ENCODE data around the gene SAMD5.

The SAMD5 gene

DNA sequence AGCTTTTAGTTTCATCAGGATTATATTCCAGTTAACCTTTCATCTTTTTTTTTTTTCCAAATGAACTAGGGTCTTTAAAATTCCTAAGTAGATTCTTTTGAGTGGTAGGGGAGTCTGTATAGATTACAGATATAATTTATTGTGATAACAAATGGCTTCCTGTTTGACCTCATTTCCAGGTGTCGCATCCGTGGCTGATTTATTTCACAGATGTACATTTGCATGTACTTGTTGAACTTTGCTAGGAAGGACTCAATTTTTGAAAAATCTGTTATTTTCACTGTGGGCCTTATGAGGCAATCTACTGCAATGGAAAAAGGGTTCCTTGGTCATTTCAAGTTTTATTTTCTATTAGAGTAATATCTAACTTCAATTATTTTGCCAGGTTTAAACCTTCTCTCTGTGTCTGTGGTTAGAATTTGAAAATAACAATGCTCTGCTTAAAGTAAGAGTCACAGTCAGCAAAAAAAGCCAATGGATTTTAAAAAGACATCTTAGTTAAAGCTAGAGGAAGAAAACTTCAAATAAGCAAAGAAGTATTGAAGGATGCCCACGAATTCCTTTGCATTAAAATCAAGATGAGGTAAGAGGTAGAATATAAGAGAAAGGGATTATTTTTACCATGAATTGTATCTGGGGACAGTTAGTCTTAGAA, 57.9 kb downstream of the SAMD5 start:
- no peak for DNase-seq (ENCODE audit: low read depth in 2 of 2)

DNA sequence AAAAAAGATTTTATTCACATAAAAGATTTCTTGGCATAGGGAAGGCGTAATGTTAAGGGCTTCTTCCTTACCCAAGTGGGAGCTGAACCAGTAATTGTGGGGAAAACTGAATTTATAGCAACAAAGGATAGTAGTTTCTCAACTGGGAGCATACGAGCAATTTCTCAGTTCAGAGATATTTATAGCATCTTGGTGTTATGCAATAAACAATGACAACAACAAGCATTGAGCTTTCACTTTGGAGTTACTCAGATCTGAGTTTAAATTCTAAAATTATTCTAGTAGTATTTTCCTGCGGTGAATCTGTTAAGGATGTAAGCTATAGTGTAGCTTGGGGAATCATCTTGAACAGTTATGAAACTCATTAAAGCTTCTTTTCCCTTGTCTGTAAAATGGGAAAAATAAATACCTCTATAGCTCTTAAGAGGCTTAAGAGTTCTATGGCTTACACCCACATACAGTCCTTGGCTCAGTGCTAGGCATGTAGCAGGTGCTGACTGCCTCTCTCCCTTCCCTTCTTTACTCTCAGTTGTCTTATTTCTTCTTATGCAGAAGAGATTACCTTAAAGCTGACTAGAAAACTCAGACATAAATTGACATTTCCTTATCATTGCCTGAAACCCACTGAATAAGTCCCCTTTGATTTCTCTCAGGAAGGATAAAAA, 58.8 kb downstream of the SAMD5 start:
- DNase-seq (ENCODE audit: low read depth in 2 of 2): no peak

DNA sequence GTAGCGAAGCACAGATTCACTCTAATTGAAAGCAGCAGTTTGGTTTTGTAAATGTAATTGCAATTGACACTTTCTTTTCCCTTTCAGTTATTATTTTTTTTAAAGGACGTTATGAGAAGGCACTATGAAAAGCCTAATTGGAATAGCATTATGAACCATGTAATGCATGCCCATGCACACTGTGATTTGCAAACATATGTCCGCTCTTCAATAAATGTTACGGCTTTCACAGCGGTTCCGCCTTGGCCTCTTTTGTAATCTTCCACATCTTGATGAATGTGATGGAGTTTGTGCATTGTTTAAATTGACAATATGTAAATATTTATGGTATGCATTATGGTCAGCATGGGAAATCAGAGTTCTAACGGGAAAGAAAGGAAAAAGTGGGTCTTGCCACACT, 61.3 kb downstream of the SAMD5 start:
- DNase-seq (ENCODE audit: low read depth in 2 of 2): no peak

DNA sequence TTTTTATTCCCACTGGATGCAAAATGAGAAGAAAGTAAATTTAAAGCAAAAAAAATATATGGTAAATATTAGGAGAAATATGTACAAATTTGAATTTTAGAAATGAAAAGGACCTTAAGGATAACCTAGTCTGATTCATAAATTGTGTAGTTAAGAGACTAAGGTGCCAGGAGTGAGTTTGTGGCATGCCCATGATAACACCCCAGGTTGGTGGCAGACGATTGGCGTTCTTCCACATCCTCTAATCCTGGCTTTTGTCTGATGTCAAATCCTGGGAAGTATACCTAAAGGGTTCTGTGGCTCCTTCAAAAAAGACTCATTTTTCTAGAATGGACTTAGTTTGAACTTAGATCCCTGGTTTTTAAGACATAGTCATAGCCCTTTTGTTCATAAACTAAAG, 62.2 kb downstream of the SAMD5 start:
- DNase-seq (ENCODE audit: low read depth in 2 of 2): no peak

DNA sequence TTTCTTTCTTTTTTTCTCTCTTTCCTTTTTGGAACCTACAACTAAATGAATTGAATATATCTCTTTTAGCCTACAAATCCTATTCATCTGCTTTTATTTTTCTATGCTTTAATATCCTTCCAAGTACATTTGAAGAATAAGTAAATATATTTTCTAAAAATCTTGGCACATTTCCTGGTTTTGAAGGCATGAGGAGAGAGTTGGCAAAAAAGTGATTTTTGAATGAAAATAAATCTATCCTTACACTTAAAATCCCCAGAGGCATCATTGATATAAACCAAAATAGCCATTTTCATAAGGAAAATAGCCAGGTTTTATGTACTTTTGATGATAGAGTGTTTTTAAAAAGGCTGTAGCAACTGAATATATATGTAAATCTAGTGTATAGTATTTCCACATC, 69.0 kb downstream of the SAMD5 start:
- DNase-seq (ENCODE audit: low read depth in 2 of 2): no peak

DNA sequence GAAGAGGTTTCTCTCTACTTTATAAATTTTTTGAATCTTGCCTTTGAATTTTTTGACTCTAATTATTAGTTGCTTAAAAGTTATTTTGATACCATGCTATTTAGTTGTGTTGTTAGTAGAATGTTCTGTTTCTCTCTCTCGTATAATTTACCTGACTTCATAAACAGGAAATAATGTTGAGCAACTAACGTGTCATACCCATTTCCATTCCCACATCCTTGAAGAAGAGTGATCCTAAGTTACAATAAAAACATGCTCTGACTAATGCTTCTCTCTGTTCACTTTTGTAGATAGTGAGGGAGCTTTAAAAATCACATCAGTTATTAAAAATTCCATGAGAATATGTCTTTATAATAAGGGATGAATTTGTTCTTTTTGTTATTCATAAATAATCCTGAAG, 69.7 kb downstream of the SAMD5 start:
- no peak for DNase-seq (ENCODE audit: low read depth in 2 of 2)

DNA sequence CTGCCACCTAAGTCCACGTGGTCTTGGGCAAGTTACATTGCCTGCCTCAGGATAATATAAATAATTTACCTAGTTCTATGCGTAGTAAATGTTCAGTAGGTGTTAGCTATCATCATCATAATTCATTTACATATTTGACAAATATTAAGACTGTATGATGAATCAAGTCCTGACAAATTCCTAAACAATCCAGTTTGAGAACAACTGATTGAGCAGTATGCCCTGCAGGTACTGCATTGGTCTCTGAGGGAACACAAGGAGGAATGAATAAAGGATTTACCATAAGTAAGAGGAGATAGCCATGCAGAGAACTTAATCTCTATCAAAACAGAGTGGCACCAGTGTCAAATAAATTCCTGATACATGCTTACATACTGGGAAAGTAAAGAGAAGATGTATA, 70.4 kb downstream of the SAMD5 start:
- DNase-seq (ENCODE audit: low read depth in 2 of 2): no peak

DNA sequence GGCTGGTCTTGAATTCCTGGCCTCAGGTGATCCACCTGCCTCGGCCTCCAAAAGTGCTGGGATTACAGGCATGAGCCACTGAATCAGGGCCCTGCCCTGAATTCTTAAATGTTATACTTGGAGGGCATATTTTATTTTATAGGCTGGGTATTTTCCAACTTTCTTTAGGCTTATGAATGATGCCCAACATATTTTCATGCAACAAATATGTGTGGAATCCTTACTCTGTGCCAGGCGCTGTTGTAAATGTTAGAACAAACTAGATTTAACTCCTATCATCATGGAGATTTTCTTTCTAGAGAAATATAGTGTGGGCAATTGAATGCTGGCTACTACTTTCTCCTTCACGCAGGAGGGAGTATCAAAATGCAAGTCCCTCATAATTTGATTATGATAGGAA, 71.2 kb downstream of the SAMD5 start:
- DNase-seq (ENCODE audit: low read depth in 2 of 2): no peak

DNA sequence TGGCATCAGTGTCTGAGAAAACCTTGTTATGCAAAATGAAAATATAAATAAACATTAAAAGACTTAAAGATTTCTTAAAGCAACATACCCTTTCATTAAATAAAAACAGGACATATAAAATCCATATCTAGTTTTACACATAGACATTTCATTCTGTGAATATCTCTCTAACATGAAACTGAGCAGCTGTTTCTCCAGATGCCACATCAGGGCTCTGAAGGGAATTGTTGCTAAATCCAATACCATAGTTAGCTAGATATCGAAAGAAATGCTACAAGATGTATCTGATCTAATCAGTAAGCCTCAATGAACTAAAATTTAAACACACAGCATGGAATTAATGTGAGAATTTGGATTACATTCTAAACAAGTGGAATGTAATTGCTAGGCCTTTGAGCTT, 74.5 kb downstream of the SAMD5 start:
- DNase-seq (ENCODE audit: low read depth in 2 of 2): no peak

DNA sequence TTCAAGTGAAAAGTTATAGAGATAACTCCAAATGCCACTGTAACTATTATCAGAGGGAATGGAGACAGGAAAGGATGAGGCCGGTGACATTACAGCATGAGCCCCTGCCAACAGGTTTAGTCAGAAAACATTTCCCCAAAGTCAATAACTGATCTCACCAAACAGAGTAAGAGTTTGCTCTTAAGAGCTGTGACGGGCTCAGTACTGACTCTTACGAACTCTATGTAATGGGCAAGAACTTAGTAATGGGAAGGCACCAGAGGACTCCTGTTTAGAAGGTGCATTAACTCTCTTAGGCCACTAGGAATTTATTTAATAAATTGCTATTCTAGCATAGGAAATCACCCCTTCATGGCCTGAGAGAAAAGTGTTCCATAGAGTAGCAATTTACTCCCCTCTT, 76.8 kb downstream of the SAMD5 start:
- DNase-seq (ENCODE audit: low read depth in 2 of 2): no peak

DNA sequence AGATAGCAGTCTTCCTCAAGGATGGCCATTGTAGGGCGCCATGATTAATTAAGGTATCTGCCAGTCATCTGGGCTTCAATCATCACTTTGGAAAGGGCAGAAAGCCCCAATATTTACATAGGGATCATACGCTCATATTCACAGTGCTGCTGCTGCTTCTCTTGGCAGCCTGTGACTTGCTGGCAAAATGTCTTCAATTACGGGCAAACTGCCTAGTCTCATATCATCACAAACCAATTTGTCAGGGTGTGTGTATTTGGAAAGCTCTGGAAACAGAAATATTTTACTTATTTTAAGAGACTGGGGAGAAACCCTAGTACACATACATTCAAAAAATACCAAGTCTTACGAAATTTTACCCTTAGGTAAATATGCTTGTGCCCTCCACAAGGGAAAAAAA, 77.6 kb downstream of the SAMD5 start:
- no peak for DNase-seq (ENCODE audit: low read depth in 2 of 2)

DNA sequence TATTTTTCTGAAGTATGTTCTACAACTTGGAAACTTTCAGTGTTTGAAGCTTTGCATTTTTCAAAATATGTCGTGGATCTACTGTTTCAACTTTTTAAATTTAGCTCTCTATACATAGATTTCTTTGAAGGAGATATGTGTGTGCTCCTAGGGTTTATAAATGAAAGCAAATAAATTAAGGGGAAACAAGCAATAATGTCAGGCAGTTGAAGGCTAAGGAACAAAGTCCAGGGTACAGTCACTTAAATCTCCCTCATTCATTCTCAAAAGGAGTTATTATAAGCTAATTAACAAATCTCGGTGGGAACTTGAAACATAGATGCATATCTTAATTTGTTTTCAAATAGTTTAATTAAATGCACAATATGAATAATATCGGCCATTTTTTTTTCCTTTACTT, 79.4 kb downstream of the SAMD5 start:
- no peak for DNase-seq (ENCODE audit: low read depth in 2 of 2)

DNA sequence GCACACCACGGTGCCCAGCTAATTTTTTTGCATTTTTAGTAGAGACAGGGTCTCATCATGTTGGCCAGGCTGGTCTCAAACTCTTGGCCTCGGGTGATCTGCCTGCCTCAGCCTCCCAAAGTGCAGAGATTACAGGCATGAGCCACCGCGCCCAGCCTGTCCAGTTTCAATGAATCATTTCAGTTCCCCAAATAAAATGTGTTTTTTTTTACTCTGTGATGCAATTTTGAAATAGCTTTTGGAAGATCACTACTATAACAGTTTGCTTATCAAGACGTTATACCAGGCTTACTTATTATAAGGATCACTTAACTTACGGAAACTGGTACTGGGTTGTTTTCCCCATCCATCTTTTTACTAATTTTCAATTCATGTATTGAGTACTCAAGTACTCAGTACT, 80.0 kb downstream of the SAMD5 start:
- DNase-seq (ENCODE audit: low read depth in 2 of 2): no peak

DNA sequence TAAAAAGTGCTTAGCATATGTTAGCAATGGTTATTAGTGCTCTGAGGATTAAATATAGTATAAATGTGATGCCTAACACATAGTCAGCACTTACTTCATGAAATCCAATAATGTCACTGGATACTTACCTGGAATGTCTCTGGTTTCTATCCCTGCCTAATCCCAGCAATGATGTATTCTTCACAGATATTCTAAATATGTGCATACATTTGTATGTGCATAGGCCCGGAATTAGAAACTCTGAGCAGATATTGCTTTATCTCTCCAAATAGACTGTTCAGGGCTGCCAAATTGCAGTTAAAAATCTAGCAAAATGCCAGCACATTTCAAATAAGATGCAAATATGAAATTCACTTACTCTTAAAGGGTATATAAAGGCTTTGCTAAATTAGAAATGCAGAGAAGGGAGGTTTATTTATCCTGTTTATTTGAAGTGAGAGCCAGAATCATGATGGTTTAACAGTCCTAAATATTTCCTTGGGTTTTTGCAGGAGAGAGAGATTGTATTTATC, 81.3 kb downstream of the SAMD5 start:
- no peak for DNase-seq (ENCODE audit: low read depth in 2 of 2)

DNA sequence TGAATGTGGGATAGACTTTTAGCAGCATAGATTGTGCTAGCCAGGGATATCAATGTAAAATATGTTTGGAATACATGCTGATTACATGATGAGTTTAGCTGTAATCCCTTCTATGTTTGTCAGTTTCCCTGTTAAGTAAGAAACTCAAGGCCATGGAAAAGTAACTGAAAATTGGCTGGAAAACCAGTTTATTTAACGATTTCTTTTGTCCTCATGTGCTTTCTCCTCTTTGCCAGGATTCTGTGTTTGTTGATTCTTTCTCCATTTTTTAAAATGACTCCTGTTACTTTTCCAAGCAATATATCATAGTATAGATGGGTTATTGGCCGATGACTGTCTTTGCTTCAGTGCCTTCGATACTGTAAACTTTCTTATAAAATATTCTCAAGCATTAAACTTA, 87.5 kb downstream of the SAMD5 start:
- no peak for DNase-seq (ENCODE audit: low read depth in 2 of 2)

DNA sequence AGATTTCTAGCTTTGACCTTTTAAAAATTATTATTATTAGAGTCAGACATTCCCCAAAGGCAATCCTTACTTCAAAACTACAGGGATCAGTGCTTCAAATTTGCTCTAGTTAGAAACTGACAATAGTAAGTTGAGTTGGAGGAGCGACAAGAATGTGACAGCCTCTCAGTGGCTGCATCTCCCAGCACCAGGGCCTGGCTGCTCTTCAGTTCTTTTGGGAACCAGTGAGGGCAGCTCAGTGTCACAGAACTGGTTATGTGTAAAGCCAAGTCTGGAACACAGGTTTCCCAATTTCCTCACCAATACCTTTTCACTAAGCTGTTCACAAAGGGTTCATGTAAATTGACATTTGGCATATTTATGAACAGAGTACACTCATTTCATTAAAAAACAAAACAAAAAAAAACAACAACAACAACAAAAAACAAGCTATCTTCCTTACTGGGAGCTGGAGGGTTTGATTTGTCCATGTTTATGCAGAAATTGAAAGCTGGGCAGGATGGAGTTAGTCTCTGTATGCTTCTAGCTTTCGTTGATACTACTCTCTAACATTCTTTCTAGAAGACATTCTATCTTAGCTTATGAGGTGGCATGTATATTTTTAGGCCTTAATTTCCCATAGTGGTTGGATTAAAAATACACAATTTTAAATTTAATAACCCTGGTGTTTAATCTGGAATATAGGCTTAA, 95.0 kb downstream of the SAMD5 start:
- DNase-seq (ENCODE audit: low read depth in 2 of 2): no peak

DNA sequence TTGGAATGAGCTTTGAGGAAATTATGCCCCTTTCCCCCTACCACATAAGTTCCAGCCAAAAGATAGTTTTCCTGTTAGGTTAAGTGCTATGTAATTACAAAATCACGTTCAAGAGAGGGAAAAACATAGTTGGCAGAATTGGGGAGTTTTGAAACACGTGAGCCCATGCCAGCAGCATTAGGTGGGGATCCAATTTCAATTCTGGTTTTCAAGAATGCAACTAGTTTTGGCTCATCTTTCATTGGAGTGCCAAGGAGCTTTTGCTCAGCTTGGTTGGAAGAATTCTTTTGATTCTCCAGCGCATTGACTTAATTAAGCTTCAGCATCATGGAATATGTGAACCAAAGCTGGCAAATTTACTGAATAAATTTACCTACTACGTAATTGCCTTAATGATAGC, 95.9 kb downstream of the SAMD5 start:
- no peak for DNase-seq (ENCODE audit: low read depth in 2 of 2)

DNA sequence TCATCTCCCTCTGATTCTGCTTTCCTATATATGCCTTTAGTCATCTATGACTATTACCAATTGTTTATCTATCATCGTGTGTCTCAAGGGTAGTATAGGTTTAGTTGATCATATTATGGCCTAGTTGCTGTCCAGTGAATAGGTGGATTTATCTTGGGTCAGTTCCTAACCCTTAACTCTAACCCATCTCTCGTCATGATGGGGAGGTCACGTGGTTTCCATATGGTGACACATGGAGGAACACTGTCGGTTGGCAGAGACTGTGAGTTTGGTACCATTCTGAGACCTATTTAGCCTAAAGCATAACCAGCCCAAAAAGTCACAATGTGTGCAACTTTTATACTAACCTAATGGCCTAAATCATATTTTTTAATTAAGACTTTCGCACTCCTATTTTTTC, 103.5 kb downstream of the SAMD5 start:
- DNase-seq (ENCODE audit: low read depth in 2 of 2): no peak

DNA sequence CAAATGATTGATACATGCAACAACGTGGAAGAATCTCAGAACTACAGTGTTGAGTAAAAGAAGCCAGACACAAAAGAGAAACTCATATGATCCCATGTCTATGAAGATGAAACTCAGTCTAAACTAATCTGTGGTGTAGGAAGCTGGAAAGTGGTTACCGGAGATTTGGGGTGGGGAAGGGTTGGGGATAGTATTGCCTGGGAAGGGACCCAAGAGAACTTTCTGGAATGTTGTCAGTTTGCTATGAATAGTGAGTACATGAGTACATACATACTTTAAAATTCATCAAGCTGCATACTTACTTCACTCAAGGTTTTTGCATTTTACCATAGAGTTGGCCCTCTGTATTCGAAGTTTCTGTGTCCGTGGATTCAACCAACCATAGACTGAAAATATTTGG, 106.0 kb downstream of the SAMD5 start:
- no peak for DNase-seq (ENCODE audit: low read depth in 2 of 2)

DNA sequence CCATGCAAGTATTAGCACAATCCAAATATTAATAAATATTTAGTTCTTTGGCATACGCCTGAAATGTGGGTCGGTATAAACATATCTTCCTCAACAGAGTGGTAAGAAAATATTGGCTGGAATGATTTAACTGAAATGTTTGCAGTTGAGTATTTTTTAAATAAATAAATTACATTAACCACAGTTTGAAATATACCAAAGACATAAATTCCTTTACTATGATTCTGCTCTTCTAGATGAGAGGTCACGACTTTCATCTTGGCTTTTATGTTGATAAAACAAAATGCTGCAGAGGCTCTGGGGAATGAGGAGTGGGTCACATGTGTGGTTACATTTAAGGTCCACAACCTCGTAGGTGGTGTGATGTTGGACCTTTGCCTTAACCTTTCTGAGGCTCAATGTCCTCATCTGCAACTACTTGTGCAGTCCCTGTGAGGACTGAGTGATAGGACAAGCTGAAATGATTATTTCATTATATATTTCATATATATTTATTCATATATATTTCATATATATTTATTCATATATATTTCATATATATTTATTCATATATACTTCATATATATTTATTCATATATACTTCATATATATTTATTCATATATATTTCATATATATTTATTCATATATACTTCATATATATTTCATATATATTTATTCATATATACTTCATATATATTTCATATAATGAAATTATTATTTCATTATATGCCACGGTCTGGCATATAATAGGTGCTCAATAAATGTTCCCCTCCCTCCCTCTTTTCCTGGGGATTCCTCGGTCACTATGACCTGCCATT, 107.4 kb downstream of the SAMD5 start:
- DNase-seq (ENCODE audit: low read depth in 2 of 2): no peak

DNA sequence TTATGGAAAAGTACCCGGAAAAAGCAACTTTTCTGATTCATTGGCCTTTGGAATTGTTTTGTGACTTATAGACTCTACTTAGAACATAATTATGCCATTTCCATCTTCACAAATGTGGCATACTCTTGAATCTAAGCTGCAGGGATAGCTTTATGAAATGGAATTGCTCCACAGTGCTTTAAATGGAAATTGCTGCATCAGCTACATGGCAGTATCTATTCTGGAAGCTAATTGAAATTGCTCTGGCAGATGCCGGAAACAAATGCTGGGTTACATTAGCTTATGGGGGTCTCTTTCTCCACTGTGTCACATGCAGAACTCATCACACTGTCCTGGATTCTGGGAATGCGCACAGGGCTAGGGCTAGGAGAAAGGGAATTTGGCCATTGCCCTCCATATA, 108.9 kb downstream of the SAMD5 start:
- DNase-seq (ENCODE audit: low read depth in 2 of 2): no peak

DNA sequence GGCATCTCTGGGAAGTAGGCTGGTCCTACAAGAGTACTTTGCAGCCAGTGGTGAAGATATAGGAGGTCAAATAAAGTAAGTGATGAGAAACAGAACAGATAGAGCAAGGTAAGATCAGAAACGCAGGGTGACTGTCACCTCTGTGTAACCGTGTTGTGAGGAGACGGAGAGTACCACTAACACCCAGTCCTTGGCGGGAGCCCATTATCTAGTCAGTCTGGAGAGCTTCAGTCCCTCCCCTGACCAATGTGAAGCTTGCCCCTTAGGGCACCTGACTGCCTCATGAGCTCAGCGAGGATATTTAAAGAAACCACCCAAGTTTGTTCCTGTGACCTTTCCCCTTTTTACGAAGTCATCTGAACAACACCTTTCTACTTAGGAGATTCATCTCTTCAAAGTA, 110.0 kb downstream of the SAMD5 start:
- DNase-seq (ENCODE audit: low read depth in 2 of 2): no peak
